Measurements from ENCODE around the gene HDDC3. TPM values are rescaled to one million over a fixed set of nuclear protein-coding genes. Genes with fewer than 3 reads are reported as not detected.
"Not testable (repeated sequence)": the region's sequence is repeated elsewhere in the genome, so short reads cannot be mapped to it uniquely, and the experiment has no call there.

The HDDC3 gene
- total RNA-seq, 4 donors from 2014 or later: 5.1 to 7.9 (median 6.0) TPM

DNA sequence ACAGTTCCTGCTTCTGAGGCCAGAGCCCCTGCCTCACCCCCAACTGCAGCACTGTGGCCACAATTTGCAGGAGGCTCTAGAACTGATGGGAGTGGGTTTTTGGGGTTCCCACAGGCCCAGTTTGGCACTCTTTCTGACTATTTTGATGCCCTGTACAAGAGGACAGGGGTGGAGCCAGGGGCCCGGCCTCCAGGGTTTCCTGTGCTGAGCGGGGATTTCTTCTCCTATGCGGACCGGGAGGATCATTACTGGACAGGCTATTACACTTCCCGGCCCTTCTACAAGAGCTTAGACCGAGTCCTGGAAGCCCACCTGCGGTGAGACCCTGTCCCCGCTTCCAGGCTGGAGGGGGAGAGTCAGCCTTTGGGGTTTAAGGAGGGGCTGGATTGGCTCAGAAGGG is 22.4 kb downstream of the HDDC3 start:
- intact Hi-C loops (cut with DNase I): no loop called here
- Histone ChIP-seq H3K9me3 (no peaks in the 10 kb centered on the region), H3K27me3 (no peaks in the 10 kb centered on the region), H3K36me3 (peaks cover 81 to 99% (median 97%) of the 10 kb centered on the region in 4 donors), H3K27ac (replicated peaks in 1 of 4) (no peak overlapping the region), H3K4me1 (peaks cover 10 to 26% (median 19%) of the 10 kb centered on the region in 4 donors), H3K4me3 (no peak overlapping the region)
- 92% methylated on average over 8 of the region's 8 CpGs for WGBS
- DNase-seq (ENCODE audit: extremely low spot score): no peak
- TF ChIP-seq POLR2AphosphoS5 (IDR thresholded peaks at IDR 0.05) (no peak), EP300 (IDR thresholded peaks at IDR 0.05) (no peak), POLR2A (IDR thresholded peaks at IDR 0.05; ENCODE audit: low read depth) (no peak)
- TF ChIP-seq, protein P1, sequence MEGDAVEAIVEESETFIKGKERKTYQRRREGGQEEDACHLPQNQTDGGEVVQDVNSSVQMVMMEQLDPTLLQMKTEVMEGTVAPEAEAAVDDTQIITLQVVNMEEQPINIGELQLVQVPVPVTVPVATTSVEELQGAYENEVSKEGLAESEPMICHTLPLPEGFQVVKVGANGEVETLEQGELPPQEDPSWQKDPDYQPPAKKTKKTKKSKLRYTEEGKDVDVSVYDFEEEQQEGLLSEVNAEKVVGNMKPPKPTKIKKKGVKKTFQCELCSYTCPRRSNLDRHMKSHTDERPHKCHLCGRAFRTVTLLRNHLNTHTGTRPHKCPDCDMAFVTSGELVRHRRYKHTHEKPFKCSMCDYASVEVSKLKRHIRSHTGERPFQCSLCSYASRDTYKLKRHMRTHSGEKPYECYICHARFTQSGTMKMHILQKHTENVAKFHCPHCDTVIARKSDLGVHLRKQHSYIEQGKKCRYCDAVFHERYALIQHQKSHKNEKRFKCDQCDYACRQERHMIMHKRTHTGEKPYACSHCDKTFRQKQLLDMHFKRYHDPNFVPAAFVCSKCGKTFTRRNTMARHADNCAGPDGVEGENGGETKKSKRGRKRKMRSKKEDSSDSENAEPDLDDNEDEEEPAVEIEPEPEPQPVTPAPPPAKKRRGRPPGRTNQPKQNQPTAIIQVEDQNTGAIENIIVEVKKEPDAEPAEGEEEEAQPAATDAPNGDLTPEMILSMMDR (IDR thresholded peaks at IDR 0.05): no peak

DNA sequence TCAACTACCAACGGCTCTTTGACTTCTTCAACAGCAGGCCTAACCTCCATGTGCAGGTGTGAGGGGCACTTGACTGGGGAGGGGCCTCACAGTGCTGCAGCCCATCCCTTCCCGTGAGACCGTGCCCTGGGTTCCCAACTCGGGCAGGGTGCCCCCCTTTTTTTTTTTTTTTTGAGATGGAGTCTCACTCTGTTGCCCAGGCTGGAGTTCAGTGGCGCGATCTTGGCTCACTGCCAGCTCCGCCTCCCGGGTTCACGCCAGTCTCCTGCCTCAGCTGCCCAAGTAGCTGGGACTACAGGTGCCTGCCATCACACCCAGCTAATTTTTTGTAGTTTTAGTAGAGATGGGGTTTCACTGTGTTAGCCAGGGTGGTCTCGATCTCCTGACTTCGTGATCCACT is 22.9 kb downstream of the HDDC3 start:
- H3K27me3 ChIP-seq; H3K27ac ChIP-seq (replicated peaks in 1 of 4); H3K9me3 ChIP-seq; DNase-seq (ENCODE audit: extremely low spot score); H3K4me3 ChIP-seq; intact Hi-C loops (cut with DNase I): not testable (repeated sequence)
- Histone ChIP-seq H3K36me3 (peaks cover 82 to 96% (median 95%) of the 10 kb centered on the region in 4 donors), H3K4me1 (peaks cover 10 to 26% (median 21%) of the 10 kb centered on the region in 4 donors)
- 78% methylated on average over 11 of the region's 11 CpGs for WGBS

DNA sequence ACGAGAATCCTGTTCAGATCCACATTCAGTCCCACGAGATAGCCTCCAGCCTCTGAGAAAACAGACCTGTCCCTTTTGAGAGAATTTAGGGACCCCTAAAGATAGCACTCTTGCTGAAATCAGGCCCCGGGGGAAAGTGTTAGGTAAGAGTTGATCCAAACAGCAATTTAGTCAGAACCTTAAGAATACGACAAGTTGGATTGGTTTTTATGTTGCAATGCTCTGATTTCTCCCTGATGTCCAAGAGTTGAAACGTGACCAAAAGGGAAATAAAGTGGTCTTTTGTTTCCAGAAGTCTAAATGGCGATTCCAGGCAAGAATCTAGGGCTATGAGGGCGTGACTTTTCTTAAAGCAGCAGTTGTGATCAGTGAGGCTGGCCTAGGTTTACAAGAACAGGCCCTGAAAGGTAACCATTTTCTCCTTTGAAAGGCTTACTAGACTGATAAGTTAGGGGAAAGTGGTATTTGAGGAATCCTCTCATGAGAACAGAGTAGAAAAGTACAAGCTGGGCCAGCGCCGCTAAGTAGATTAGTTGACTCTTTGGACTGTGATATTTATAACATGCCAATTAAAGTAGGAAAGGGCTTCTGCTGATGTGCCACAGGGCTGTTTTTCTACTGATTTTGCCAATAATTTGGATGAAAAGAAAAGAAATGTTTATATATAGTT is 24.4 kb downstream of the HDDC3 start:
- intact Hi-C loops (cut with DNase I): no loop called here
- TF ChIP-seq POLR2AphosphoS5 (IDR thresholded peaks at IDR 0.05): no peak
- 80% methylated on average over 9 of the region's 9 CpGs for WGBS
- H3K9me3 ChIP-seq: no peaks in the 10 kb centered on the region
- peaks cover 70 to 82% (median 80%) of the 10 kb centered on the region in 4 donors for H3K36me3 ChIP-seq
- peak overlapping the region in 2 of 4 donors; percentile 35 to 46 for H3K27ac ChIP-seq (replicated peaks in 1 of 4)
- H3K27me3 ChIP-seq: no peaks in the 10 kb centered on the region
- no peak overlapping the region for H3K4me3 ChIP-seq
- no peak for DNase-seq (ENCODE audit: extremely low spot score)
- H3K4me1 ChIP-seq: peaks cover 22 to 40% (median 31%) of the 10 kb centered on the region in 4 donors

DNA sequence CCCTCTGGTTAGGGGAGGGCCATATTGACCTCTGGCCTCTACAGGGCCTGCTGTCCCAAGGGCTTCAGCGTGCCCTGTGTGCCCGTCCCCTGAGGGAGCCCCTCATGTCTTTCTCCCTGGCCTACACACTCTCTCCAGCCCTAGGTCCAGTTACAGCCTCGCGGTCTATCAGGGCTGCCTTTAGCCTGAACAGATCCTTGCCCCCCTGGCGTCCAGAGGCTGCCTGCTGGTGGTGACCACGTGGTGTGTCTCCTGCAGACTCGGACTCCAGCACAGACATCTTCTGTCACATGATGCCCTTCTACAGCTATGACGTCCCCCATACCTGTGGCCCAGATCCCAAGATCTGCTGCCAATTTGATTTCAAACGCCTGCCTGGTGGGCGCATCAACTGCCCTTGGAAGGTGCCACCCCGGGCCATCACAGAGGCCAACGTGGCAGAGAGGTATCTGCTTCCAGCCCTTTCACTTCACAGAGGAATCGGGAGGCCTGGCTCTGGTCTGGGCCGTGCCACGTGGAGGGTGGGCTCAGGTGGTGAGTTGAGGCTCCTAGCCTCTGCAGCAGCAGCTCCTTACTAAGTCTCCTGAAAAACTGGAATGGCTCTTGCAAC is 25.2 kb downstream of the HDDC3 start:
- Histone ChIP-seq H3K4me1 (peaks cover 24 to 41% (median 31%) of the 10 kb centered on the region in 4 donors), H3K9me3 (no peaks in the 10 kb centered on the region), H3K36me3 (peaks cover 62 to 73% (median 72%) of the 10 kb centered on the region in 4 donors), H3K27me3 (no peaks in the 10 kb centered on the region), H3K4me3 (no peak overlapping the region), H3K27ac (replicated peaks in 1 of 4) (peak overlapping the region in 2 of 4 donors; percentile 33 to 35)
- no peak for TF ChIP-seq EP300 (IDR thresholded peaks at IDR 0.05)
- TF ChIP-seq POLR2A (IDR thresholded peaks at IDR 0.05; ENCODE audit: low read depth): no peak
- TF ChIP-seq, protein P1 (IDR thresholded peaks at IDR 0.05): no peak
- TF ChIP-seq POLR2AphosphoS5 (IDR thresholded peaks at IDR 0.05): no peak
- intact Hi-C loops (cut with DNase I): no loop called here
- whole genome bisulfite sequencing: 71% methylated on average over 14 of the region's 15 CpGs
- DNase-seq (ENCODE audit: extremely low spot score): no peak

DNA sequence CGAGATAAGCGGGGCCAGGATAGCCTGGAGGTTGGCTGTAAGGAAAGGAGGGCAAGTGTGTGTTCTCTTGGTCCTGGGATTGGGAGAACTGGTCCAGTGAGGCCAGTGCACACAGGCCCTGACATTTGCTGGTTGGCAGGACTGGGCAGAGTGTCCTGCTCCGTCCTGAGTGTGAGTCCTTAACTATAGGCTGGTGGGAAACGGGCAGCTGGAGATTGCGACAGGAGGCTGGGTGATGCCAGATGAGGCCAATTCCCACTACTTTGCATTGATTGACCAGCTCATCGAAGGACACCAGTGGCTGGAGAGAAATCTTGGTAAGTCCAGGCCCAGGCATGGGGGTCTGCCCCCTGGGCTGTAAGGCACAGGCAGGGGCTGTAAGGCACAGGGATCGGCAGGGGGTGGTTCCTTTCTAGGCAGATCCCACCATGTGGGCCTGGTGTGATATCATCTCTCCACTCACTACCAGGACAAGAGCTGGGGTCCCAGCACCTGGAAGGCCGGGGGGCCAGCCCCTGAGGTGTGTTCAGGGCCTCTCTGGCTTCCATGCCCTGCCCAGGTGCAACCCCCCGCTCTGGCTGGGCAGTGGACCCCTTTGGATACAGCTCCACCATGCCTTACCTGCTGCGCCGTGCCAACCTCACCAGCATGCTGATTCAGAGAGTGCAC is 26.0 kb downstream of the HDDC3 start:
- intact Hi-C loops (cut with DNase I): no loop called here
- 95% methylated on average over 6 of the region's 11 CpGs for WGBS

More for the DNA sequence above, 26.0 kb downstream of the HDDC3 start:
- no peak for DNase-seq (ENCODE audit: extremely low spot score)
- H3K27me3 ChIP-seq: no peaks in the 10 kb centered on the region
- H3K27ac ChIP-seq (replicated peaks in 1 of 4): peak overlapping the region in 2 of 4 donors; percentile 17 to 33
- H3K36me3 ChIP-seq: peaks cover 54 to 65% (median 64%) of the 10 kb centered on the region in 4 donors
- TF ChIP-seq EP300 (IDR thresholded peaks at IDR 0.05): no peak
- no peak for TF ChIP-seq POLR2AphosphoS5 (IDR thresholded peaks at IDR 0.05)
- TF ChIP-seq POLR2A (IDR thresholded peaks at IDR 0.05; ENCODE audit: low read depth): no peak
- TF ChIP-seq, protein P1 (IDR thresholded peaks at IDR 0.05): no peak
- H3K4me3 ChIP-seq: no peak overlapping the region
- H3K4me1 ChIP-seq: peaks cover 31 to 49% (median 38%) of the 10 kb centered on the region in 4 donors
- H3K9me3 ChIP-seq: no peaks in the 10 kb centered on the region

Measured in esophagus muscularis mucosa (tissue), 4 donors.